OCI-LY1 (cell line): ENCODE results near the gene LIMS1.

Source experiments
- EZH2 ChIP-seq: fragments of 200-600 bp; sonication (generic), shearing (Covaris generic); IDR thresholded peaks from 2 replicates; pipeline ENCODE4 v1.8.0; 2017; ENCODE audit warnings: borderline replicate concordance, mixed run types, mild to moderate bottlenecking, antibody characterized with exemption, low read length, moderate library complexity, mixed read lengths
- TF ChIP-seq, protein P1 (sequence below): fragments of 200-600 bp; sonication (generic), shearing (Covaris generic); IDR thresholded peaks from 2 replicates; pipeline ENCODE4 v1.5.1; 2017; ENCODE audit warnings: mild to moderate bottlenecking, antibody characterized with exemption, low read length, moderate library complexity, mixed read lengths

DNA sequence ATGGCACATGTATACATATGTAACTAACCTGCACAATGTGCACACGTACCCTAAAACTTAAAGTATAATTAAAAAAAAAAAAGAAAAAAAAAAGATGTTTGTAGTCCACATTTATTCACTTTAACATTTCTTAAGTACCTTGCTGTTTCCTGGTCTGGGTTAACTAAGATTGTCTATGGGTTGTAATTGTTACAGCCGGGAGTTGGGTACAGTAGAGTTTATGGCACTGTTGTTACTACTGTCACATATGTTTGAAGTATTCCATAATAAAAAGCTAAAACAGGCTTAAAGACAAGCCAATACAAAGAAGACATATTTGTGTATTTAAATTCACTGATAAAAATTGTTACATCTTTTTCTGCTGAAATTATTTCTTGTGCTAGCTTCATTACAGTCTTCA, 49.0 kb upstream of the LIMS1 start:
- TF ChIP-seq, protein P1, sequence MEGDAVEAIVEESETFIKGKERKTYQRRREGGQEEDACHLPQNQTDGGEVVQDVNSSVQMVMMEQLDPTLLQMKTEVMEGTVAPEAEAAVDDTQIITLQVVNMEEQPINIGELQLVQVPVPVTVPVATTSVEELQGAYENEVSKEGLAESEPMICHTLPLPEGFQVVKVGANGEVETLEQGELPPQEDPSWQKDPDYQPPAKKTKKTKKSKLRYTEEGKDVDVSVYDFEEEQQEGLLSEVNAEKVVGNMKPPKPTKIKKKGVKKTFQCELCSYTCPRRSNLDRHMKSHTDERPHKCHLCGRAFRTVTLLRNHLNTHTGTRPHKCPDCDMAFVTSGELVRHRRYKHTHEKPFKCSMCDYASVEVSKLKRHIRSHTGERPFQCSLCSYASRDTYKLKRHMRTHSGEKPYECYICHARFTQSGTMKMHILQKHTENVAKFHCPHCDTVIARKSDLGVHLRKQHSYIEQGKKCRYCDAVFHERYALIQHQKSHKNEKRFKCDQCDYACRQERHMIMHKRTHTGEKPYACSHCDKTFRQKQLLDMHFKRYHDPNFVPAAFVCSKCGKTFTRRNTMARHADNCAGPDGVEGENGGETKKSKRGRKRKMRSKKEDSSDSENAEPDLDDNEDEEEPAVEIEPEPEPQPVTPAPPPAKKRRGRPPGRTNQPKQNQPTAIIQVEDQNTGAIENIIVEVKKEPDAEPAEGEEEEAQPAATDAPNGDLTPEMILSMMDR, result no peak
- no peak for TF ChIP-seq EZH2
